HCT116 (cell line): ENCODE data around the gene RINL. TPM values are rescaled to one million over a fixed set of nuclear protein-coding genes. Genes with fewer than 3 reads are reported as not detected.

ENCODE experiments used
- ATAC-seq: fragments of 200-7000 bp; cut with Tn5 transposase; 2 replicates; pipeline ENCODE4 v1.9.1; 2020; ENCODE audit warnings: mild to moderate bottlenecking, moderate library complexity
- BruUV-seq: library from RNA; stranded (reverse); fragments of 400-500 nt; replicated peaks from 2 replicates; lab custom pipeline; 2021; lab: Mats Ljungman, UMichigan
- CTCF ChIA-PET: fragments of 300-600 bp; sonication (Branson Sonifier 250); formaldehyde crosslinking; loops from one replicate; lab custom pipeline; 2021; ENCODE audit warnings: antibody characterized with exemption; lab: Charles Lee
- POLR2A ChIA-PET: fragments of 300-600, 350-600 bp; sonication (Branson Sonifier 250); formaldehyde crosslinking; loops from one replicate; lab custom pipeline; 2021; ENCODE audit warnings: antibody characterized with exemption; lab: Charles Lee
- RAD21 ChIA-PET, 2 experiments: fragments of 300-600 bp; sonication (Branson Sonifier 250); formaldehyde crosslinking; loops; one replicate each; lab custom pipeline; 2023; ENCODE audit warnings: low total read pairs in 2 of 2; ENCODE audit not compliant: uncharacterized antibody in 2 of 2, unreplicated experiment in 2 of 2, low non-redundant PET in 1 of 2; lab: Charles Lee
- DNase-seq: peaks from one replicate; pipeline ENCODE4 v3.0.0-alpha.2; 2010; ENCODE audit warnings: low read depth, low spot score
- H2AFZ ChIP-seq: fragments of 200-600 bp; shearing (Covaris generic), sonication (generic); 2 replicates; pipeline ENCODE4 v1.6.1; 2017; ENCODE audit warnings: low read depth, mixed run types, mixed read lengths, antibody characterized with exemption, low read length; ENCODE audit not compliant: poor library complexity, severe bottlenecking
- H3K27ac ChIP-seq: 2 replicates; pipeline ENCODE4 v1.5.1; 2012; ENCODE audit warnings: low read depth, low read length
- H3K27me3 ChIP-seq: fragments of 200-600 bp; sonication (generic); 2 replicates; pipeline ENCODE4 v1.6.1; 2016; ENCODE audit warnings: mixed run types, low read length, mixed read lengths; ENCODE audit not compliant: insufficient read depth
- H3K36me3 ChIP-seq, 2 experiments: fragments of 200-500 bp in 1 of 2; fragments of 200-600 bp in 1 of 2; sonication (Bioruptor generic) in 1 of 2; sonication (generic) in 1 of 2; 2 replicates each; pipeline versions ENCODE4 v1.5.1 to v1.6.1; 2014 to 2016; ENCODE audit warnings: low read length in 2 of 2, inconsistent platforms in 1 of 2, mixed read lengths in 1 of 2, mixed run types in 1 of 2; ENCODE audit not compliant: insufficient read depth in 2 of 2, control insufficient read depth in 1 of 2
- H3K4me1 ChIP-seq, 2 experiments: fragments of 200-600 bp in 1 of 2; sonication (generic) in 1 of 2; 2 replicates each; pipeline versions ENCODE4 v1.5.1 to v1.6.1; 2012 to 2017; ENCODE audit warnings: low read length in 2 of 2, inconsistent platforms in 1 of 2, mild to moderate bottlenecking in 1 of 2, mixed read lengths in 1 of 2, mixed run types in 1 of 2, moderate library complexity in 1 of 2; ENCODE audit not compliant: insufficient read depth in 2 of 2, control insufficient read depth in 1 of 2
- H3K4me2 ChIP-seq: fragments of 200-600 bp; sonication (generic); 2 replicates; pipeline ENCODE4 v1.6.1; 2017; ENCODE audit warnings: mixed run types, low read length, mixed read lengths
- H3K4me3 ChIP-seq, 2 experiments: fragments of 200-600 bp in 1 of 2; sonication (generic) in 1 of 2; replicated peaks in 1 of 2; 2 replicates each; pipeline ENCODE4 v1.5.1; 2011 to 2016; ENCODE audit warnings: low read length in 2 of 2, control low read depth in 1 of 2, low read depth in 1 of 2, mild to moderate bottlenecking in 1 of 2, mixed read lengths in 1 of 2, mixed run types in 1 of 2
- H3K79me2 ChIP-seq: fragments of 200-600 bp; sonication (generic); 2 replicates; pipeline ENCODE4 v1.6.1; 2017; ENCODE audit warnings: mild to moderate bottlenecking, mixed run types, low read length, moderate library complexity, mixed read lengths; ENCODE audit not compliant: insufficient read depth
- H3K9ac ChIP-seq: fragments of 200-600 bp; sonication (generic); 2 replicates; pipeline ENCODE4 v1.6.1; 2016; ENCODE audit warnings: low read length, mixed read lengths
- H3K9me2 ChIP-seq: fragments of 200-600 bp; sonication (generic), shearing (Covaris generic); 2 replicates; pipeline ENCODE4 v1.6.1; 2017; ENCODE audit warnings: mixed run types, mild to moderate bottlenecking, moderate library complexity; ENCODE audit not compliant: insufficient read depth
- H3K9me3 ChIP-seq, 2 experiments: fragments of 200-500 bp in 1 of 2; fragments of 200-600 bp in 1 of 2; sonication (Bioruptor generic) in 1 of 2; sonication (generic) in 1 of 2; 2 replicates each; pipeline ENCODE4 v1.6.1; 2014 to 2017; ENCODE audit warnings: low read length in 2 of 2, mixed read lengths in 2 of 2, inconsistent platforms in 1 of 2, low read depth in 1 of 2, mild to moderate bottlenecking in 1 of 2, mixed run types in 1 of 2, moderate library complexity in 1 of 2; ENCODE audit not compliant: control insufficient read depth in 1 of 2, insufficient read depth in 1 of 2
- H4K20me1 ChIP-seq: fragments of 200-600 bp; sonication (generic), shearing (Covaris generic); 2 replicates; pipeline ENCODE4 v1.6.1; 2017; ENCODE audit warnings: mixed run types, mild to moderate bottlenecking, moderate library complexity; ENCODE audit not compliant: insufficient read depth
- EZH2 ChIP-seq: fragments of 200-600 bp; sonication (generic); IDR thresholded peaks from 2 replicates; pipeline ENCODE4 v1.6.1; 2017; ENCODE audit warnings: antibody characterized with exemption, mixed run types
- POLR2A ChIP-seq: IDR thresholded peaks from 2 replicates; pipeline ENCODE4 v1.7.0; 2011; ENCODE audit warnings: borderline replicate concordance; ENCODE audit not compliant: insufficient read depth, insufficient read length; ENCODE audit errors: extremely low read depth
- POLR2AphosphoS5 ChIP-seq: IDR thresholded peaks from 2 replicates; pipeline ENCODE4 v1.6.1; 2011; ENCODE audit warnings: mild to moderate bottlenecking, low read depth, low read length, moderate library complexity
- SIN3A ChIP-seq: IDR thresholded peaks from 2 replicates; pipeline ENCODE4 v1.6.1; 2012; ENCODE audit warnings: low read depth
- SRF ChIP-seq: IDR thresholded peaks from 2 replicates; pipeline ENCODE4 v1.6.1; 2012; ENCODE audit warnings: low read depth
- TCF7L2 ChIP-seq: IDR thresholded peaks from 2 replicates; pipeline ENCODE4 v1.7.0; 2011; ENCODE audit warnings: borderline replicate concordance, inconsistent platforms; ENCODE audit not compliant: insufficient read depth, insufficient read length; ENCODE audit errors: extremely low read depth
- intact Hi-C: fragments of 100-400 bp; cut with micrococcal nuclease; formaldehyde crosslinking; loops from 2 replicates; pipeline ENCODE4 v1.10.0; 2022
- total RNA-seq: library from RNA; stranded (reverse); gene quantifications from one replicate; pipeline ENCODE4 v1.2.1, GENCODE V29; 2021; ENCODE audit not compliant: unreplicated experiment
- TF ChIP-seq, protein P1 (sequence below): IDR thresholded peaks from 2 replicates; pipeline ENCODE4 v1.6.1; 2012; ENCODE audit warnings: low read depth

Gene RINL
- total RNA-seq, 1 experiment from 2014 or later: 28.6 TPM

GRCh38 chr19:38850976-38851621 lies 27.0 kb downstream of the RINL start:
- H2AFZ ChIP-seq: no peak overlapping the region
- CTCF ChIA-PET: interaction anchor here (1.5 kb wide), 1 partner anchor 79 kb away, joined by 6 read pairs; the partner anchor contains the start of genes MRPS12 and SARS2
- no peak for ATAC-seq
- peak overlapping the region; percentile 96 for H3K9ac ChIP-seq
- TF ChIP-seq EZH2 (no peak), TCF7L2 (no peak), SIN3A (no peak)
- TF ChIP-seq, all 23 proteins: peak for 0
- intact Hi-C loops: loop anchor here (1.0 to 5.0 kb wide), 3 partner anchors 48 to 169 kb away; partner anchors contain the start of genes MRPS12, NFKBIB, SARS2 and SIRT2
- no peak for DNase-seq
- Histone ChIP-seq H3K4me1 (peaks cover 14 to 41% of the 10 kb centered on the region in 2 experiments), H3K79me2 (peaks cover 31% of the 10 kb centered on the region), H3K4me2 (peak overlapping the region; percentile 92), H3K4me3 (peak overlapping the region; percentile 77 to 84), H3K27me3 (no peaks in the 10 kb centered on the region), H3K36me3 (peaks cover 16 to 25% of the 10 kb centered on the region in 2 experiments), H3K9me3 (no peaks in the 10 kb centered on the region), H3K9me2 (no peaks in the 10 kb centered on the region), H3K27ac (peak overlapping the region; percentile 89), H4K20me1 (0 out of 2 replicates have a peak, but pooled peaks cover 4% of the 10 kb centered on the region)
- POLR2A ChIA-PET: interaction anchor here (0.5 to 2.4 kb wide), 2 partner anchors 12 to 241 kb away, joined by 4 to 12 read pairs; no protein-coding TSS in a partner anchor
- BruUV-seq: TSS peak; percentile 93
- RAD21 ChIA-PET: no interaction called here

- peak; percentile 78 for ATAC-seq
Observed at GRCh38 chr19:38850436-38850975, 27.6 kb downstream of the RINL start.

More at GRCh38 chr19:38850436-38850975, 27.6 kb downstream of the RINL start:
- CTCF ChIA-PET: no interaction called here
- peak overlapping the region; percentile 77 to 84 for H3K4me3 ChIP-seq
- TF ChIP-seq POLR2AphosphoS5 (peak; percentile 86), POLR2A (peak; percentile 96), SRF (peak; percentile 20)
- TF ChIP-seq, protein P1, sequence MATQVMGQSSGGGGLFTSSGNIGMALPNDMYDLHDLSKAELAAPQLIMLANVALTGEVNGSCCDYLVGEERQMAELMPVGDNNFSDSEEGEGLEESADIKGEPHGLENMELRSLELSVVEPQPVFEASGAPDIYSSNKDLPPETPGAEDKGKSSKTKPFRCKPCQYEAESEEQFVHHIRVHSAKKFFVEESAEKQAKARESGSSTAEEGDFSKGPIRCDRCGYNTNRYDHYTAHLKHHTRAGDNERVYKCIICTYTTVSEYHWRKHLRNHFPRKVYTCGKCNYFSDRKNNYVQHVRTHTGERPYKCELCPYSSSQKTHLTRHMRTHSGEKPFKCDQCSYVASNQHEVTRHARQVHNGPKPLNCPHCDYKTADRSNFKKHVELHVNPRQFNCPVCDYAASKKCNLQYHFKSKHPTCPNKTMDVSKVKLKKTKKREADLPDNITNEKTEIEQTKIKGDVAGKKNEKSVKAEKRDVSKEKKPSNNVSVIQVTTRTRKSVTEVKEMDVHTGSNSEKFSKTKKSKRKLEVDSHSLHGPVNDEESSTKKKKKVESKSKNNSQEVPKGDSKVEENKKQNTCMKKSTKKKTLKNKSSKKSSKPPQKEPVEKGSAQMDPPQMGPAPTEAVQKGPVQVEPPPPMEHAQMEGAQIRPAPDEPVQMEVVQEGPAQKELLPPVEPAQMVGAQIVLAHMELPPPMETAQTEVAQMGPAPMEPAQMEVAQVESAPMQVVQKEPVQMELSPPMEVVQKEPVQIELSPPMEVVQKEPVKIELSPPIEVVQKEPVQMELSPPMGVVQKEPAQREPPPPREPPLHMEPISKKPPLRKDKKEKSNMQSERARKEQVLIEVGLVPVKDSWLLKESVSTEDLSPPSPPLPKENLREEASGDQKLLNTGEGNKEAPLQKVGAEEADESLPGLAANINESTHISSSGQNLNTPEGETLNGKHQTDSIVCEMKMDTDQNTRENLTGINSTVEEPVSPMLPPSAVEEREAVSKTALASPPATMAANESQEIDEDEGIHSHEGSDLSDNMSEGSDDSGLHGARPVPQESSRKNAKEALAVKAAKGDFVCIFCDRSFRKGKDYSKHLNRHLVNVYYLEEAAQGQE: no peak
- TF ChIP-seq, all 23 proteins: peak for 3
- intact Hi-C loops: loop anchor here (1.0 to 5.0 kb wide), 3 partner anchors 49 to 168 kb away; partner anchors contain the start of genes MRPS12, NFKBIB, SARS2 and SIRT2
- H3K9me3 ChIP-seq: no peaks in the 10 kb centered on the region
- POLR2A ChIA-PET: interaction anchor here (0.5 kb wide), 1 partner anchor 240 kb away, joined by 4 read pairs; no protein-coding TSS in a partner anchor
- RAD21 ChIA-PET: no interaction called here
- no TSS peak for BruUV-seq
- H3K36me3 ChIP-seq: peaks cover 19 to 31% of the 10 kb centered on the region in 2 experiments
- peaks cover 5% of the 10 kb centered on the region; the same call in 1 of the 2 replicates for H4K20me1 ChIP-seq
- peak overlapping the region; percentile 92 for H3K4me2 ChIP-seq
- peaks cover 14 to 41% of the 10 kb centered on the region in 2 experiments for H3K4me1 ChIP-seq
- no peaks in the 10 kb centered on the region for H3K9me2 ChIP-seq
- no peak overlapping the region for H2AFZ ChIP-seq
- no peaks in the 10 kb centered on the region for H3K27me3 ChIP-seq
- H3K27ac ChIP-seq: peak overlapping the region; percentile 98
- DNase-seq: peak; percentile 100
- peak overlapping the region; percentile 96 for H3K9ac ChIP-seq
- H3K79me2 ChIP-seq: peaks cover 37% of the 10 kb centered on the region
